Stimulated activated CD4-positive, alpha-beta T cell treated with anti-CD3 and anti-CD28 coated beads, TNF-alpha, amount 100 ng/mL, for 1 hour (primary cell): ENCODE data around the gene INTS15.
"Not testable (repeated sequence)": the region's sequence is repeated elsewhere in the genome, so short reads cannot be mapped to it uniquely, and the experiment has no call there.

Source experiments
- DNase-seq, 3 donors: peaks; one replicate each; pipeline ENCODE4 v3.0.0-alpha.2; 2020; ENCODE audit warnings: low read depth in 3 of 3, low spot score in 1 of 3

INTS15 gene

GRCh38 chr7:6576867-6577368 lies 12.9 kb upstream of the INTS15 start:
- not testable (repeated sequence) for DNase-seq

GRCh38 chr7:6577369-6578113 lies 12.3 kb upstream of the INTS15 start, which contains the start of gene ZDHHC4:
TSS of gene ZDHHC4 (plus strand) at chr7:6577454. CDS start at chr7:6580562, 3,108 bp downstream.
- DNase-seq = peak; percentile 59 to 77 (median 64)

GRCh38 chr7:6578114-6579084 lies 11.4 kb upstream of the INTS15 start:
- DNase-seq = no peak

GRCh38 chr7:6579446-6579845 lies 10.4 kb upstream of the INTS15 start:
- no peak for DNase-seq

- DNase-seq = not testable (repeated sequence)
Observed at GRCh38 chr7:6585746-6586432, 3.9 kb upstream of the INTS15 start.

GRCh38 chr7:6588566-6588965 lies 1.3 kb upstream of the INTS15 start:
- DNase-seq = no peak

GRCh38 chr7:6589151-6589828 lies 531 bp upstream of the INTS15 start:
- DNase-seq = no peak

- DNase-seq = no peak
Observed at GRCh38 chr7:6590645-6591110, 857 bp downstream of the INTS15 start.

- DNase-seq = no peak
Observed at GRCh38 chr7:6600093-6600492, 10.3 kb downstream of the INTS15 start.

GRCh38 chr7:6604458-6604857 lies 14.6 kb downstream of the INTS15 start:
- no peak for DNase-seq

GRCh38 chr7:6606866-6607583 lies 17.2 kb downstream of the INTS15 start:
- DNase-seq = no peak

- DNase-seq = no peak
Observed at GRCh38 chr7:6607651-6608051, 17.8 kb downstream of the INTS15 start.

- DNase-seq = no peak
Observed at GRCh38 chr7:6608081-6608480, 18.3 kb downstream of the INTS15 start.

GRCh38 chr7:6608794-6609193 lies 19.0 kb downstream of the INTS15 start:
- DNase-seq = no peak

- no peak for DNase-seq
Observed at GRCh38 chr7:6612819-6613218, 23.0 kb downstream of the INTS15 start.

GRCh38 chr7:6613706-6614105 lies 23.9 kb downstream of the INTS15 start:
- no peak for DNase-seq

GRCh38 chr7:6614953-6615722 lies 25.3 kb downstream of the INTS15 start, which contains the start of gene ZNF853:
TSS of gene ZNF853 (plus strand) at chr7:6615610. CDS start at chr7:6616175, 565 bp downstream.
- DNase-seq = no peak

GRCh38 chr7:6615723-6616555 lies 26.1 kb downstream of the INTS15 start:
- no peak for DNase-seq
